ENCODE measurements around the gene B4GALNT1. TPM values are rescaled to one million over a fixed set of nuclear protein-coding genes. Genes with fewer than 3 reads are reported as not detected.
A peak's percentile ranks its signal among the peaks of the same experiment; 100 is the strongest.
"Not testable (repeated sequence)": the region's sequence is repeated elsewhere in the genome, so short reads cannot be mapped to it uniquely, and the experiment has no call there.

The B4GALNT1 gene
- total RNA-seq, 2 donors from 2014 or later = 0.32 to 0.88 TPM

GRCh38 chr12:57590479-57590863 is 42.5 kb downstream of the B4GALNT1 start:
- H3K9ac ChIP-seq (ENCODE audit: low read depth in 2 of 2, low read length in 2 of 2) = peak overlapping the region; percentile 45 to 87
- intact Hi-C loops (cut with DNase I) = no loop called here
- no peak for DNase-seq
- no peak overlapping the region for H3K27ac ChIP-seq
- no peaks in the 10 kb centered on the region for H3K9me3 ChIP-seq
- H3K4me3 ChIP-seq = peak overlapping the region; percentile 100
- no peaks in the 10 kb centered on the region for H3K4me1 ChIP-seq
- H3K27me3 ChIP-seq = no peaks in the 10 kb centered on the region
- TF ChIP-seq, protein P1, sequence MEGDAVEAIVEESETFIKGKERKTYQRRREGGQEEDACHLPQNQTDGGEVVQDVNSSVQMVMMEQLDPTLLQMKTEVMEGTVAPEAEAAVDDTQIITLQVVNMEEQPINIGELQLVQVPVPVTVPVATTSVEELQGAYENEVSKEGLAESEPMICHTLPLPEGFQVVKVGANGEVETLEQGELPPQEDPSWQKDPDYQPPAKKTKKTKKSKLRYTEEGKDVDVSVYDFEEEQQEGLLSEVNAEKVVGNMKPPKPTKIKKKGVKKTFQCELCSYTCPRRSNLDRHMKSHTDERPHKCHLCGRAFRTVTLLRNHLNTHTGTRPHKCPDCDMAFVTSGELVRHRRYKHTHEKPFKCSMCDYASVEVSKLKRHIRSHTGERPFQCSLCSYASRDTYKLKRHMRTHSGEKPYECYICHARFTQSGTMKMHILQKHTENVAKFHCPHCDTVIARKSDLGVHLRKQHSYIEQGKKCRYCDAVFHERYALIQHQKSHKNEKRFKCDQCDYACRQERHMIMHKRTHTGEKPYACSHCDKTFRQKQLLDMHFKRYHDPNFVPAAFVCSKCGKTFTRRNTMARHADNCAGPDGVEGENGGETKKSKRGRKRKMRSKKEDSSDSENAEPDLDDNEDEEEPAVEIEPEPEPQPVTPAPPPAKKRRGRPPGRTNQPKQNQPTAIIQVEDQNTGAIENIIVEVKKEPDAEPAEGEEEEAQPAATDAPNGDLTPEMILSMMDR (IDR thresholded peaks at IDR 0.05) = no peak
- H3K36me3 ChIP-seq = no peaks in the 10 kb centered on the region

- H3K4me3 ChIP-seq; intact Hi-C loops (cut with DNase I); H3K36me3 ChIP-seq; H3K9ac ChIP-seq (ENCODE audit: low read depth in 2 of 2, low read length in 2 of 2); H3K27ac ChIP-seq; H3K27me3 ChIP-seq; DNase-seq; H3K4me1 ChIP-seq; H3K9me3 ChIP-seq: not testable (repeated sequence)
These were observed 43.9 kb downstream of the B4GALNT1 start for GRCh38 chr12:57588951-57589610.

- intact Hi-C loops (cut with DNase I) = no loop called here
- H3K4me1 ChIP-seq = no peaks in the 10 kb centered on the region
- TF ChIP-seq, protein P1 (IDR thresholded peaks at IDR 0.05) = no peak
These were observed 46.1 kb downstream of the B4GALNT1 start for GRCh38 chr12:57586832-57587429.

GRCh38 chr12:57586128-57586527 is 46.9 kb downstream of the B4GALNT1 start:
- TF ChIP-seq, protein P1 (IDR thresholded peaks at IDR 0.05) = no peak
- no peaks in the 10 kb centered on the region for H3K27me3 ChIP-seq
- H3K4me3 ChIP-seq = no peak overlapping the region
- no peaks in the 10 kb centered on the region for H3K4me1 ChIP-seq
- H3K27ac ChIP-seq = no peak overlapping the region
- no peaks in the 10 kb centered on the region for H3K36me3 ChIP-seq
- no peaks in the 10 kb centered on the region for H3K9me3 ChIP-seq
- intact Hi-C loops (cut with DNase I) = no loop called here
- DNase-seq = no peak
- no peak overlapping the region for H3K9ac ChIP-seq (ENCODE audit: low read depth in 2 of 2, low read length in 2 of 2)

More at GRCh38 chr12:57586832-57587429, 46.1 kb downstream of the B4GALNT1 start:
- no peak overlapping the region for H3K27ac ChIP-seq
- DNase-seq = no peak
- H3K9ac ChIP-seq (ENCODE audit: low read depth in 2 of 2, low read length in 2 of 2) = no peak overlapping the region
- no peaks in the 10 kb centered on the region for H3K36me3 ChIP-seq
- no peaks in the 10 kb centered on the region for H3K9me3 ChIP-seq
- H3K27me3 ChIP-seq = no peaks in the 10 kb centered on the region
- no peak overlapping the region for H3K4me3 ChIP-seq

- Histone ChIP-seq H3K4me1 (no peaks in the 10 kb centered on the region), H3K9ac (ENCODE audit: low read depth in 2 of 2, low read length in 2 of 2) (no peak overlapping the region), H3K9me3 (no peaks in the 10 kb centered on the region), H3K27me3 (no peaks in the 10 kb centered on the region), H3K36me3 (no peaks in the 10 kb centered on the region), H3K4me3 (no peak overlapping the region), H3K27ac (no peak overlapping the region)
- DNase-seq = no peak
- TF ChIP-seq, protein P1 (IDR thresholded peaks at IDR 0.05) = no peak
- intact Hi-C loops (cut with DNase I) = no loop called here
These were observed 47.8 kb downstream of the B4GALNT1 start for GRCh38 chr12:57585156-57585555.

DNA sequence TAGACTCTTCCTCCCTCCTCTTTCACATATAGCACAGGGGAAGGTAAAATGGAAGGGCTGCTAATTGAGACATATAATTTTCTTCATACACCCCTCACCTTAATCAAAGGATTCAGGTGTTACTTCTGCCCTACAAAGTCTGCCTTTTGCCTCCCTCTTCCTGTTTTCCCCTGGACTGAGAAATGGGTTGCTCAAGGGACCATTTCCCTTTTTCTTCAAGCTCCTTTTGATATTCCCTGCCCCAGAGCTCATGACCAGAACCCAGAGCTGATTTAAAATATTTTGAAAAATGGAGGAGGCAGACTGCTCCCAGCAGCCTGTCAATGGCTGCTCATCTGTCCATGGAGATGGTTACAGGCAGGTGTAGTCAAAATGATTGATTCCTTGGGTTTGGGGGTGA is 48.3 kb downstream of the B4GALNT1 start:
- intact Hi-C loops (cut with DNase I) = loop anchor here (5.0 kb wide), 1 partner anchor 108 kb away; the partner anchor contains the start of gene OS9
- H3K27me3 ChIP-seq = no peaks in the 10 kb centered on the region
- no peaks in the 10 kb centered on the region for H3K36me3 ChIP-seq
- H3K4me3 ChIP-seq = no peak overlapping the region
- no peak overlapping the region for H3K9ac ChIP-seq (ENCODE audit: low read depth in 2 of 2, low read length in 2 of 2)
- H3K27ac ChIP-seq = no peak overlapping the region
- TF ChIP-seq, protein P1 (IDR thresholded peaks at IDR 0.05) = no peak
- H3K9me3 ChIP-seq = no peaks in the 10 kb centered on the region
- H3K4me1 ChIP-seq = no peaks in the 10 kb centered on the region
- DNase-seq = no peak

All from colonic mucosa (tissue), 4 donors.